Glomerular endothelial cell (primary cell): ENCODE data around the gene SLC15A1. TPM values are rescaled to one million over a fixed set of nuclear protein-coding genes. Genes with fewer than 3 reads are reported as not detected.
"Not testable (repeated sequence)": the region's sequence is repeated elsewhere in the genome, so short reads cannot be mapped to it uniquely, and the experiment has no call there.

Experiments used
- DNase-seq: peaks from one replicate; pipeline ENCODE4 v3.0.0-alpha.2; 2011; ENCODE audit warnings: low read depth, low spot score; ENCODE audit errors: extremely low read depth
- total RNA-seq: library from RNA; depleted of rRNA; stranded (reverse); fragments of >200 nt; gene quantifications from 2 replicates; pipeline ENCODE4 v1.2.3, GENCODE V29; 2015

The SLC15A1 gene
- total RNA-seq, 1 donor from 2014 or later, result not detected

GRCh38 chr13:98754468-98754867 is 2.0 kb upstream of the SLC15A1 start:
- DNase-seq, result not testable (repeated sequence)

GRCh38 chr13:98751861-98752466 is 508 bp downstream of the SLC15A1 start:
- DNase-seq, result no peak

GRCh38 chr13:98751367-98751782 is 1.1 kb downstream of the SLC15A1 start:
- no peak for DNase-seq

- no peak for DNase-seq
Measured at GRCh38 chr13:98749501-98749900, 3.0 kb downstream of the SLC15A1 start.

GRCh38 chr13:98746968-98747367 is 5.5 kb downstream of the SLC15A1 start:
- DNase-seq, result no peak

GRCh38 chr13:98743377-98743776 is 9.1 kb downstream of the SLC15A1 start:
- DNase-seq, result no peak

GRCh38 chr13:98742961-98743360 is 9.5 kb downstream of the SLC15A1 start:
- no peak for DNase-seq

GRCh38 chr13:98741741-98742435 is 10.6 kb downstream of the SLC15A1 start:
- no peak for DNase-seq

GRCh38 chr13:98740131-98740530 is 12.3 kb downstream of the SLC15A1 start:
- no peak for DNase-seq

- no peak for DNase-seq
Measured at GRCh38 chr13:98738993-98739392, 13.5 kb downstream of the SLC15A1 start.

GRCh38 chr13:98738213-98738612 is 14.3 kb downstream of the SLC15A1 start:
- no peak for DNase-seq

- no peak for DNase-seq
Measured at GRCh38 chr13:98731925-98732324, 20.5 kb downstream of the SLC15A1 start.

GRCh38 chr13:98731038-98731437 is 21.4 kb downstream of the SLC15A1 start:
- DNase-seq, result no peak

GRCh38 chr13:98730441-98730840 is 22.0 kb downstream of the SLC15A1 start:
- no peak for DNase-seq

- no peak for DNase-seq
Measured at GRCh38 chr13:98729658-98730057, 22.8 kb downstream of the SLC15A1 start.

GRCh38 chr13:98722958-98723357 is 29.5 kb downstream of the SLC15A1 start:
- DNase-seq, result no peak

GRCh38 chr13:98721825-98722510 is 30.5 kb downstream of the SLC15A1 start:
- DNase-seq, result no peak

- DNase-seq, result no peak
Measured at GRCh38 chr13:98719527-98720250, 32.8 kb downstream of the SLC15A1 start.

- no peak for DNase-seq
Measured at GRCh38 chr13:98717891-98718290, 34.6 kb downstream of the SLC15A1 start.

GRCh38 chr13:98717256-98717655 is 35.2 kb downstream of the SLC15A1 start:
- DNase-seq, result no peak

GRCh38 chr13:98710521-98710920 is 42.0 kb downstream of the SLC15A1 start:
- DNase-seq, result no peak
